ENCODE measurements around the gene ATF2.

DNA sequence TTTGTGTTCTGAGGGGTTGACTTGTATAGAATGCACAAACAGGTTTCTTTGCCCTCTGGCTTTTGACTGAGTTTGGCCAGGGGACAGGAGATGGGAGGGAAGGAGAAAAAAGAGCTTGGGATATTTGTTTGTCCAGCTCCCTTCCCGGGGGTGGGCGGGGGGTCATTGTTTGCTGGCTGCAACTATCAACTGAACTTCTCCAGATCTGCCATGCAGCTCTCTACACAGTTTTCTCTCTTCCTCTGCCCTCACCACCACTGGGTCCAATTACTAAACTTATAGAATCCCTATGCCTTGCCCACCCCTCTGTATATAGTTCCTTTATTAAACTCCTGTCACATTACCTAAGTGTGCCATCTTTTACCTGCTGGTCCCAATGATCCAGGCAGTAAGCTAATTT lies 130.1 kb downstream of the ATF2 start:
- TF ChIP-seq, protein P1, sequence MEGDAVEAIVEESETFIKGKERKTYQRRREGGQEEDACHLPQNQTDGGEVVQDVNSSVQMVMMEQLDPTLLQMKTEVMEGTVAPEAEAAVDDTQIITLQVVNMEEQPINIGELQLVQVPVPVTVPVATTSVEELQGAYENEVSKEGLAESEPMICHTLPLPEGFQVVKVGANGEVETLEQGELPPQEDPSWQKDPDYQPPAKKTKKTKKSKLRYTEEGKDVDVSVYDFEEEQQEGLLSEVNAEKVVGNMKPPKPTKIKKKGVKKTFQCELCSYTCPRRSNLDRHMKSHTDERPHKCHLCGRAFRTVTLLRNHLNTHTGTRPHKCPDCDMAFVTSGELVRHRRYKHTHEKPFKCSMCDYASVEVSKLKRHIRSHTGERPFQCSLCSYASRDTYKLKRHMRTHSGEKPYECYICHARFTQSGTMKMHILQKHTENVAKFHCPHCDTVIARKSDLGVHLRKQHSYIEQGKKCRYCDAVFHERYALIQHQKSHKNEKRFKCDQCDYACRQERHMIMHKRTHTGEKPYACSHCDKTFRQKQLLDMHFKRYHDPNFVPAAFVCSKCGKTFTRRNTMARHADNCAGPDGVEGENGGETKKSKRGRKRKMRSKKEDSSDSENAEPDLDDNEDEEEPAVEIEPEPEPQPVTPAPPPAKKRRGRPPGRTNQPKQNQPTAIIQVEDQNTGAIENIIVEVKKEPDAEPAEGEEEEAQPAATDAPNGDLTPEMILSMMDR (IDR thresholded peaks at IDR 0.05; ENCODE audit: extremely low read depth in 1 of 2, insufficient read depth in 1 of 2, low read depth in 1 of 2, low read length in 2 of 2) = no peak
- no peak for TF ChIP-seq JUN (IDR thresholded peaks at IDR 0.05; ENCODE audit: borderline replicate concordance, insufficient read depth, insufficient read length, low read depth)
- no peak for TF ChIP-seq POLR2A (IDR thresholded peaks at IDR 0.05; ENCODE audit: low read depth, low read length)
- TF ChIP-seq EZH2 (IDR thresholded peaks at IDR 0.05; ENCODE audit: borderline replicate concordance, low read depth, low read length, severe bottlenecking) = no peak

Measured in endothelial cell of umbilical vein (primary cell).